Esophagus mucosa (tissue), 1 donor: ENCODE data around the gene RRAD. TPM values are rescaled to one million over a fixed set of nuclear protein-coding genes. Genes with fewer than 3 reads are reported as not detected.

Experiments used
- ATAC-seq: fragments of 200-7000 bp; cut with Tn5 transposase; one replicate; pipeline ENCODE4 v1.9.1; 2020
- total RNA-seq: library from RNA; stranded (reverse); gene quantifications from one replicate; pipeline ENCODE4 v1.2.4, GENCODE V29; 2023
- donor health status: DM: yes; HTN: yes; CAD: no.

RRAD gene
- total RNA-seq, 1 donor from 2014 or later = 59.1 TPM

DNA sequence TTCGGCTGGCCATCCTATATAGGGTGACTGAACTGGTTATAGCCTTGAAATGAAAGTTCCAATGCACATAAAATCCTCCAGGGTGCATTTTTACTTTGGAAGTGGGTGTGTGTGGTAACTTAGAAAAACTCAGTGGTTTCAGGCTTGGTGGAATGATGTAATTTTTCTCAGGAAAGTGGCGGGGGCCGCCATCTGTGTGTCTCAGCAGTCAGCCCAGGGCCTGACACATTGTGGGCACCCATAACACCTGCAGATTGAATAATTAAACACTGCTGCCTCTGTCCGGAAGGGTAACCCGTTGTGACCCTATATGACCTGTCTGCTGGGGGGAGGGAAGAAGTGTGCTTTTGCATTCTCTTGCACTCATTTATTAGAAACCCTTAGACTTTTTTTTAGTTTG, 47.3 kb downstream of the RRAD start:
- ATAC-seq = no peak

DNA sequence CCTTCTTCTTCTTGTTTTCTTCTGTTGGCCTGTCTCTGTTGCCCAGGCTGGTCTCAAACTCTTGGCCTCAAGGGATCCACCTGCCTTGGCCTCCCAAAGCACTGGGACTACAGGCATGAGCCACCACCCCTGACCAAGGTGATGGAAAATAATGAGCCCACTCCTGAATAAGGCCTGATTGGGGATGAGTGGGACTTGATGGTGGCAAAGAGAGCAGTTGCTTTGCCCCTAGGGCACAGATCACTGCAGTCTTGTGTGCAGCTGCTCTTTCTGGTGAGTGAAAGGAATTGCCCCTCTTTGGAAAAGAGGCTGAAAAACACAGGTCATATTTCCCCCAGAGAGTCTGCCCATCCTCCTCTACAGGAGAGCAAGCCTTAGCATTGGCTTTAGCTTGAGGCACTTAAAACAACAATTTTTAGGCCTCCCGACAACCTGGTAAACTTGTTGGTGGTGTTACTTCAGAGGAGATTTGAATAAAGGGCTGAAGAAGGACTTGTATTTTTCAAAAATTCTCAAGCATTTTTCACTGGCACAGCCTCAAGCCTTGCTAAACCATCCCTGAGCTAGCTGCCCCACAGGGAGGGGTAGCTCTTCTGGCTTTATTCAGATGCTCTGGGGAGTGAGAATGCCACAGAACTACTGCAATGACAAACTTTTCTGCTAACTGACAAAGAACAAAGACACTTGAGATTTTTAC, 51.1 kb downstream of the RRAD start:
- no peak for ATAC-seq

DNA sequence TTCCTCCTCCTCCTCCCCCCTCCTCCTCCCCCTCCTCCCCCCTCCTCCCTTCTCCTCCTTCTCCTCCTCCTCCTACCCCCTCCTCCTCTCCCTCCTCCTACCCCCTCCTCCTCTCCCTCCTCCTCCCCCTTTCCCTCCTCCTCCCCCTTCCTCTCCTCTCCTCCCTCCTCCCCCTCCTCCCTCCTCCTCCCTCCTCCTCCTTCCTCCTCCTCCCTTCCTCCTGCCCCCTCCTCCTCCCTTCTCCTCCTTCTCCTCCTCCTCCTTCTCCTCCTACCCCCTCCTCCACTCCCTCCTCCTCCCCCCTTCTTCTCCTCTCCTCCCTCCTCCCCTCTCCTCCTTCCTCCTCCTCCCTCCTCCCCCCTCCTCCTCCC, 51.7 kb downstream of the RRAD start:
- no peak for ATAC-seq

DNA sequence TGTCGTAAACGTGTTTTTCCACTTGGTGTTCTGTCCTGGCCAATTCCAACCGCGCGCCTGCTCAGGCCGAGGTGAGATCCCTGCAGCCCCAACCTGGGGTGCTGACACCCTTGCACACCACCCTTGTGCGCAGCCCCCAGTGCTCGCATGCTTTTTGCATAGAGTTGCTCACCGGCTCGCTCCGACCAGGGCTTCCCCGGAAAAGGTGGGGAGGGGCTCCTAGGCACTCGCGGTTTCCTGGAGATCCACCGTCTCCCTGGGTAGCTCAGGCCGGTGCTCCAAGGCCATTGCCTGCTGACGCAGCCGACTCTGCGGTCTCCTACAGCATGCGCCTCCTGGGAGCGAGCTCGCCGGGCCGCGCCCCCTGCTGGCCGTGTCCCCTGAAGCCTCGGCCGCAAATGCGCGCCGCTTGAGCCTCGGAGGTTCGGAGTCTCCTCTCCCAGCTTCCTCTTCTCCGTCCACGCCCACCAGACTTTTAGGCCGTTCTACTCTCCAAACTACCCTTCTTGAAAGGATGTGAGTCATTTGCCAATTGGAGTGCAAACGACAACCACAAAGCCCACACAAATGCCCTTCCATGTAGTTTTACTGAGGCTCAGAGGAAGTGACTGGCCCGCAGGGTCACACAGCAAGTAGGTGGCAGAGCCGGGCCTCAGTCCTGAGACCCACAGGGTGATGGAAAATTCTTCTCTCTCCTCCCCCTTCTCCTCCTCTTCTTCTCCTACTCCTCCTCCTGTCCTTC, 52.2 kb downstream of the RRAD start:
- peak; percentile 91 for ATAC-seq

DNA sequence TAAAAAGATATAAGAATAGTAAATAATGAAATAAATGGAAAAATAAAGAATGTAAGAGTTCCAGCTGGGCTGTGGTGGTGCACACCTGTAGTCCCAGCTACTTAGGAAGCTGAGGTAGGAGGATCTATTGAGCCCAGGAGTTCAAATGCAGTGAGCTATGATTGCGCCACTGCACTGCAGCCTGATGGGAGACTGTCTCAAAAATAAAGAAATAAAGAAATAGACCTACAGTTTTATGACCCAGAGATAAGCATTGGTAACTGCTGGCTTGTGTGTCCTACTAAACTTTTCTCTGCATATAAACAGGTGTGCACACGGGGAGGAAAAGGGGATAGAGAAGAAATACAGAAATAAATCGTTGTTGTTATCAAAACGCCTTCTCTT, 52.8 kb downstream of the RRAD start:
- no peak for ATAC-seq

DNA sequence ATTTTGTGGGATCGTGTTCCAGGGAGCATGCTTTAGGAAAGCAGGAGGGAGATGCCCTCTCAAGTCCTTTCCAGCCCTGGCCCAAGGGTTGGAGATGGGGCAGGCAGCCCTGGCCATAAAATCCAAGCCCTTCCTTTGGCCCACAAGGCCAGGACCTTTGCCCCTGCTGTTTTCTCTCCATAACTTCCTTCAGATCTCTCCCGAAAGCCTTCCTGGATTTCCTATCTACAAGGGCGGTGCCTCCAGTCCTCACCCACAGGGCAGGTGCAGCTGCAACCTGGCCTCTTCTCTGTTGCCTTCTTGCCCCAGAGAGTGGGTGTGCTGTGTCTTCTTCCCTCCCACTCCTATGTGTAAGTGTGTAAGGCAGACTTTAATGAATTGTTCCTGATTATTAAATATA, 53.5 kb downstream of the RRAD start:
- ATAC-seq = no peak

Other genes with a start within 250 kb of the RRAD start
- 13.1 TPM for gene CMTM4, start 228.8 kb downstream of the RRAD start, total RNA-seq
- gene DYNC1LI2, start 173.9 kb downstream of the RRAD start, total RNA-seq = 69.4 TPM
- gene TERB1, start 124.0 kb downstream of the RRAD start, total RNA-seq = 0.08 TPM
- gene NAE1, start 94.6 kb downstream of the RRAD start, total RNA-seq = 41.2 TPM
- gene CA7, start 81.1 kb downstream of the RRAD start, total RNA-seq = not detected
- 9.6 TPM for gene PDP2, start 45.0 kb downstream of the RRAD start, total RNA-seq
- gene CDH16, start 6.7 kb downstream of the RRAD start, total RNA-seq = 5.0 TPM
- gene CIAO2B, start 8.9 kb upstream of the RRAD start, total RNA-seq = 125 TPM
- gene CES2, start 10.0 kb upstream of the RRAD start, total RNA-seq = 151 TPM
- 1.1 TPM for gene CES3, start 35.7 kb upstream of the RRAD start, total RNA-seq
- 6.0 TPM for gene CES4A, start 63.1 kb upstream of the RRAD start, total RNA-seq
- 40.4 TPM for gene CBFB, start 103.6 kb upstream of the RRAD start, total RNA-seq
- gene PHAF1, start 184.4 kb upstream of the RRAD start, total RNA-seq = 12.1 TPM
- 3.7 TPM for gene B3GNT9, start 225.5 kb upstream of the RRAD start, total RNA-seq
- 18.0 TPM for gene TRADD, start 234.4 kb upstream of the RRAD start, total RNA-seq
- 5.5 TPM for gene FBXL8, start 234.4 kb upstream of the RRAD start, total RNA-seq
- 10.9 TPM for gene HSF4, start 239.2 kb upstream of the RRAD start, total RNA-seq
- 23.3 TPM for gene NOL3, start 245.0 kb upstream of the RRAD start, total RNA-seq